ENCODE measurements around the gene SEMA4D.
"Not testable (repeated sequence)": the region's sequence is repeated elsewhere in the genome, so short reads cannot be mapped to it uniquely, and the experiment has no call there.

Gene SEMA4D

GRCh38 chr9:89346696-89347095 is 151.2 kb downstream of the SEMA4D start:
- no peak for DNase-seq

- no peak for DNase-seq
Measured at GRCh38 chr9:89345476-89345875, 152.4 kb downstream of the SEMA4D start.

GRCh38 chr9:89343812-89344211 is 154.1 kb downstream of the SEMA4D start:
- not testable (repeated sequence) for DNase-seq

DNA sequence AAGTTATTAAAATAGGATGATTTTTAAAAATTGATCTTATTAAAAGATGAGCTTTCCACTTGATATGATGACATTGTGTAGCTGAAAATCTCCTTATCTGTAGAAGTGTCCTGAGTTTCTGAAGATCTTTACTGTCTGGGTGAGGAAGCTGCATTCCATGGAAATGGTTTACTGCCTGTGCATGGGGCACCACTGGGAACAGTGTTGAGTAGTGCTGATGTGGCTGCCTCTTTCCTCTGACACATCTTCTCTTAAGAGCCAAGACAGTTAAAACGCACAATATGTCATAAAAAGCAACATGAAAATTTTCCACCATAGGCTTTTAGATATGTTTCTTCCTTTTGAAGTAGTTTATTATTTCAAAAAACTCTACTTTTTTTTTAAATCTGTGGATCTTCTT is 155.0 kb downstream of the SEMA4D start:
- no peak for DNase-seq

- DNase-seq, result no peak
Measured at GRCh38 chr9:89342213-89342612, 155.7 kb downstream of the SEMA4D start.

DNA sequence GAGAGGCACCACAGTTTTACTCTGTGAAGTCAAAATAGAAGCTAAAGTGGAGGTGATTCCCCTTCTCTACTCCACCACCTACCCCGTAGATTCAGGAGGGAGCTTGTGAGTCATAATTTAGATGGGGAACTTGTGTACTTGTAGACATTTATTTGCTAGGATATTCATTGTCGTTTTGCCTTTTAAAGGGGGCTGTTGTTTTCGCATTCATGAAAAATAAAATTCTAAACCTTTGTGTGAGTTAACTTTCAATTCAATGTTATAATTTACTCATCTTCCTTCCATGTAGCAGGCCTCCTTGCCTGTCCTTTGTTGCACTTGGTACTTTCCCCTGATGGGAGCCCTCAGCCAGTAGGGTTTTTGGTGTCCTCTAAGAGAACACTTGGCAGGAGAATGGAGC is 157.6 kb downstream of the SEMA4D start:
- no peak for DNase-seq

DNA sequence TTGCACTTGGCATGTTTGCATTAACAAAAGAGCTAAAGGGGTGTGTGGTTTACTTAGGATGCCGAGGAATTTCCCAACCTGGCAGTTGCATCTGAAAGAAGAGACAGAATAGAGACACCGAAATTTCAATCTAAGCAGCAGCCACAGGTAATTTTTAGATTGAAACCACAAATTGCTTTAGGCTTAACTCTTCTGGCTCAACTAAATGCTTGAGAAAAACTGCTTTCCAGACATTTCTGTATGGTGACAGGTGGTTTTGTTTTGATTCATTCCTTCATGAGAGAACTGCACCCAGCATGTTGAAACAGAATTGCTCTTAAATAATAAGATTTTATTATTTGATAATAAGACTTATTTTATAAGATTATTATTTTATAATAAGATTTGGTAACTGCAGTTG is 158.1 kb downstream of the SEMA4D start:
- DNase-seq, result no peak

DNA sequence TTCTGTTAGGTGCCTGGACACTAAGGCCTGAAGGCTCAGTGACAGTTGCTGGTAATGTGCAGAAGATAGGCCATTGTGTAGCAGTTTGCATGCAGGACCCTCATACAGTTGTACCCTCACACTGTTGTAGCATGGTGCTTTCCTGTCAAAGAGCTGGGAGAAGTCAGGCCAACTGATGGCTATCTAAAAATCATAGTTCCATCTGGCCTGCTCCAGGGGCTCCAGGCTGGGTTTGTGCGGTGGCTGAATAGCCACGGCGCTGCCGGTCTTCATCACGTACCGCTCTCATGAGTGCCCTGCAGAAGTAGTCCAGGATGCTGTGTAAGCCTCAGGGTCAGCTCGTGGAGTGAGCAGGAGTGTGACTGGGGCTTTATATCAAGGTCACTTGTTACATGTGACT is 167.4 kb downstream of the SEMA4D start:
- DNase-seq, result no peak

DNA sequence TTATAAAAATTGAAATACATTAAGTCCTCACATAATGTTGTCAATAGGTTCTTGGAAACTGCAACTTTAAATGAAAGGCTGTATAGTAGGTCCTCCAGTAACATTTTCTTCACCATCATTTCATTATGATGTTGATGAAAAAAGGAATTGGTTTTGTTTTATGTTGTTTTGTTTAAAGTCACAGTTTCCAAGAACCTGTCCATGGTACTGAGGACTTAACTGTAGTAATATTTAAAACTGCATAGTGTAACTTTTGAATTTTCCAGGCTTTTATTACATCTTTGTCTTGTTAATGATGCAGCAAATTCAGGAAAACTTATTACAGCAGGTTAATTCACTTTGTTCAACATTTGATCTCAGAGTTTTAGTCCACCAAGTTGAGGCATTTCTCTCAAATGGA is 168.0 kb downstream of the SEMA4D start:
- DNase-seq, result no peak

DNA sequence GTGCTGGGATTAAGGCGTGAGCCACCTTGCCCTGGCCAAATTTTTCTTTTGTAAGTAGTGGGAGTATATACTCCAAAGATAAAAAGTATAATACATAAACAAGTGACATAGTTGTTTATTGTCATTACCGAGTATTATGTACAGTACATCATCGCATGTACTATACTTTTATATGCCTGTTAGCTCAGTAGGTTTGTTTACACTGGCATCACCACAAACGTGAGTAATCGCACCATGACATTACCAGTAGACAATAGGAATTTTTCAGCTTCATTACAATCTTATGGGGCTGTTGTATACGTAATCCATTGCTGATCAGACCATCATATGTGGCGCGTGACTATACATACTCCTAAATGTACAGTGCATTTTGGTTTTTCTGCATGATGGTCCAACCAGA is 169.8 kb downstream of the SEMA4D start:
- DNase-seq, result no peak

GRCh38 chr9:89325733-89326132 is 172.2 kb downstream of the SEMA4D start:
- DNase-seq, result no peak

DNA sequence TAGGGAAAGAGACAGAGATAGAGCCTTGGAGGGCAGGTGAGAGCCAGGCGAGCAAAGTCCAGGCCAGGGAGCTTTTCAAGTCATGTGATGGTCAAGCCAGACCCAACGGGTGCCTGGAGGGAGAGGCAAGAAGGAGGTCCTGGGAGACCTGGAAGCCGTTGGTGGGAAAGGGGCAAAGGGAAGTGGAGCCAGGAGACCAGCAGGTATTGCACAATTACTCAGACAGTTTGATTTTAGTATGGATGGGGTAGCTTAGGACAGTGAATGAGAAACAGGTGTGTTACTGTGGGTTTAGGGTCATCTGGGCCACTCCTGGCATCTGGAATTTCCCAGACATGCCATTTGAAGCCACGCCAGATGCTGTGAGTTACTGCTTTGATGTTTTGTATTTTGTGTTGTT is 174.5 kb downstream of the SEMA4D start:
- no peak for DNase-seq

GRCh38 chr9:89319015-89319905 is 178.7 kb downstream of the SEMA4D start:
- no peak for DNase-seq

DNA sequence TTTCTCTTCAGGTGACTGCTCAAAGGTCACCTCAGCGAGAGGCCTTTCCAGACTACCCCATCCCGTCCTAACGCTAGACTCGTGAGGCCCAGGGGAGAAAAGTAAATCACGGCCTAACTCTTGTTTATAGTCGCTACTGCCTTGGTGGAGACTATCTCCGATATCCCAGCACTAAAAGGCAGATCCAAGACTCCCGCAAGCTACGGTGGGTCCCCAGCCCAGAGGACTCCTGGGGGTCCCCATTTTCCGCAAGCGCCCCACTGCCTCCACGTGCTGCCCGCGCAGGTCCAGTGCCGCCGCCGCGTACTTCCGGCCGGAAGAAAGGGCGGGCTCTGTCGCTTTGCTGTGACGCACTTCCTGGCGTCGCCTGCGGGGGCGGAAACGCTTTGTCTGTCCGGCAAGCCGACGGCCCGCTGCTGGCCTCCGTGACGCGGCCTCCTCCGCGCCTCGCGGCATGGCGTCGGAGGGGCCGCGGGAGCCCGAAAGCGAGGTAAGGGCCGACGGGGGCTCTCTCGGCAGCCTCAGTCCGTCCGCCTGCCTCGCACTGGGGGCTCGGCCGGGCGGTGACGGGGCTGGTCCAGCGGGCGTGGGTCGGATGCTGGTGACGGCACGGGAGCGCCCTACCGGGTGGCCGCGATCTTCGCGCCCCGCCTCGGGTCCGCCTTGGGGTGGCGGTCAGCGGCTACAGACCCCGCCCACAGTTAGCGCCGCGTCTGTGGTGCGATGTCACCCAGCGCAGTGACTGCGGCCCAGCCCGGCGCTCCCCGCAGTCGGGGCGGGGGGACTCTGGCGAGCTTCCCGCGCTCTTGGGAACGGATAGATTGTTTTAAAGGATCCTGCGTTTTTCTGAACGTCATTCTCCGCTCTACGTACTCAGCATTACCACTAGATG is 179.5 kb downstream of the SEMA4D start, which contains the start of gene SECISBP2:
SECISBP2 (plus strand) TSS at position 378 of the 892 bp plus-strand sequence; CDS start at position 455, 77 bp downstream.
- peak; percentile 99 for DNase-seq

DNA sequence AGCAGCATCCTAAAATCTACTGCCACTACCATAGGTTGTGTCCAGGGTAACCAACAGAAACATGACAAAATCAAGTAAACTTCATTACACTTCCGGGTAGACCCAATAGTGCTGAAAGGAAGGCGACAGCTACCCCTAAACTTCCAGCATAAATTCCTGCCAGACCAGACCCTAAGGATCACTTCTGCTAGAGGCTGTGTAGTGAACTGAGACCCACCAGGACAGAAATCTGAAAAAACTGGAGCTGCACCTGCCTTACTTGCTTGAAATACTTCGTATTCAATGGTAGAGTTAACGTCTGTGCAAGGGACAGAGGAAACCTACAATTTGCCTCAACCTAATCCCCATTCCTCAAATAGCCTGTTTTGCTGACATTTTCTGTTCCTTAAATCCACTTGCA is 180.6 kb downstream of the SEMA4D start:
- no peak for DNase-seq

- no peak for DNase-seq
Measured at GRCh38 chr9:89315482-89315881, 182.4 kb downstream of the SEMA4D start.

DNA sequence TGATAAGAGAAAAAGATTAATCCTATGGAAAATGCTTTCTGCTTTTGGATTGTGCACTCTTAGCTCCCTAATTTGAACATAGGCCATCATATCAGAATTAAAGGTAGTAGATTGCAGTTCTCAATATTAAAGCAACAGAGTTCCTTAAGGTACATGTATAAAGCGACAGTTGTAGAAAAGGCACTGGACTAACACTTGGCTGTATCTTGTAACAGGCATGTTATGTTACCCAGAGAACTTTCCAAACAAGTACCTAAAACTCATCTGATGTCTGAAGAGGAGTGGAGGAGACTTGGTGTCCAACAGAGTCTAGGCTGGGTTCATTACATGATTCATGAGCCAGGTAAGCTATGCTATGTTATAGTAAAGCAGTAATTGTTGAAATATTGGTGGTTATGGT is 183.0 kb downstream of the SEMA4D start:
- no peak for DNase-seq

DNA sequence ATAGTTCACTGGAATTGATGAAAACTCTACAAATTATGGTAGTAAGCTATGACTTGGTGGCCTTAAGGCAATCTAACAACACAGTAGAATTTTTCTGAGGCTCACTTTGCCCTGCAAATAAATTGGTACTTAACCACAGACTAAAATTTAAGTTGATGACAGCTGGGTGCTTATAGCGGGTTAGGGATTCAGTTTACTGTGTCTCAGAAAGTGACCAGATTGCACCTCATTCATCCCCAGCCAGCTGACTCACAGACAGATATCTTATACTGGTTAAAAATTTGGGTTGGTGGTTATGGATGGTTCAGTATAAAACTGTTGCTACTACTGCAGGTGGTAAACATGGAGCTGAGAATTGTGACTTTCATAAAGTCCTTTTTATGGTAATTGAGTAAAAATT is 184.1 kb downstream of the SEMA4D start:
- no peak for DNase-seq

DNA sequence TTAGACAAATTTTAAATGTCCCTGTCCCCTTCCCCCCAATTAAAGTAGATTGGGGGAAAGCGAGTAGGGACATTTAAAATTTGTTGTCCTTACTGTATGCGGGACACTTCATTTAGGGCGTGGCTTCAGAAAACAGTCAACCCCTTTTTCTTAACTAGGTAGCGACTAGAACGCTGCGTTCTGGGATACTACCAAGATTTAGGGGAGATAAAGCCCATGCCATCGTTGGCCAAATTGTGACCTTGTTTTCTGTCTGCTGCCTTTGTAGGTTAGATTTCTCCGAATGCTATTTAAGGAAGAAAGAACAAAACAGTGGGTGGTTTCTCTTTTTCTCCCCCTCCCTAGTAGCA is 185.7 kb downstream of the SEMA4D start:
- no peak for DNase-seq

DNA sequence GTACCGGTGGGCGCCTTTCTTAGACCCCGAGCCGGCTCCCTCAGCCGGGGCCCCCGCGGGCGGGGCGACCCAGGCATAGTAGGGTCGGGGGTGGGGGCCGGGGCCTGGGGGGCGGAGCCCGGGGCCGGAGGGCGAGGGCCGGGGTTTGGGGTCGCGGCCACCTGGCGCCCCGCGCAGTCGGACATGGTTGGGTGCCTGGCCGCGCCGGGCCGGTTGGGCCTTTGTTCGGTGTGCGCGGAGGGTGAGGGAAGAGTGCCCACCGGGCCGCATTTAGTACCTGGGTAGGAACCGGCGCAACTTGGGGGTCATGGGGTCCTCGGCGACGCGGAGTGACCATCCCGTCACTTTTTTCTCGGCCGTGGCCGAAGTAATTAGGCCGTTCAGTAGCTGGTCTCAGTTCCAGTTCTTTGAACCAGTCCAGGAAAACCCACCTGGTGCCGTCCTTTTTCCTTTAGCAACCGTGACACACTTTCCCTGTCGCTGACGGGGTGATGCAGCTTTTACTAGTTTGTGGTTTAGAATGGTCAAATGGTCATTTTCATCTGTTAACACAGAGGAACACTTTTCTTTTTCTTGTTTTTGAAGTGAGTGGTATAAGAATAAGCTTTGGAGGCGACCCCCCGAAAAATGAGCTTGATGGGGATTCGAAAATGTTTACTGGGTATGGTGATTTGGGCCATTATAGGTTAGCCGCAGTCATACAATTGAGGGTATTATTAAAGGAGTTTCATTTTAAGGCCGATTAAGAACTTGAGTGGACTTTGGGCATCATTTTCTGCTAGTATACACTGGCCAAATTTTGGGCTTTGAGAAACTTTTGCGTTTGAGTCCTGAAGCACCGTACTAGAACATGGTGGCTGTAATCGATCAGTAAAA is 186.3 kb downstream of the SEMA4D start:
- DNase-seq, result no peak

All from femur (tissue), 1 donor.